Measurements from ENCODE around the gene RPA1. TPM values are rescaled to one million over a fixed set of nuclear protein-coding genes. Genes with fewer than 3 reads are reported as not detected.

Gene RPA1
- total and polyA plus RNA-seq, 4 donors: 10.7 to 82.6 (median 33.6) TPM

DNA sequence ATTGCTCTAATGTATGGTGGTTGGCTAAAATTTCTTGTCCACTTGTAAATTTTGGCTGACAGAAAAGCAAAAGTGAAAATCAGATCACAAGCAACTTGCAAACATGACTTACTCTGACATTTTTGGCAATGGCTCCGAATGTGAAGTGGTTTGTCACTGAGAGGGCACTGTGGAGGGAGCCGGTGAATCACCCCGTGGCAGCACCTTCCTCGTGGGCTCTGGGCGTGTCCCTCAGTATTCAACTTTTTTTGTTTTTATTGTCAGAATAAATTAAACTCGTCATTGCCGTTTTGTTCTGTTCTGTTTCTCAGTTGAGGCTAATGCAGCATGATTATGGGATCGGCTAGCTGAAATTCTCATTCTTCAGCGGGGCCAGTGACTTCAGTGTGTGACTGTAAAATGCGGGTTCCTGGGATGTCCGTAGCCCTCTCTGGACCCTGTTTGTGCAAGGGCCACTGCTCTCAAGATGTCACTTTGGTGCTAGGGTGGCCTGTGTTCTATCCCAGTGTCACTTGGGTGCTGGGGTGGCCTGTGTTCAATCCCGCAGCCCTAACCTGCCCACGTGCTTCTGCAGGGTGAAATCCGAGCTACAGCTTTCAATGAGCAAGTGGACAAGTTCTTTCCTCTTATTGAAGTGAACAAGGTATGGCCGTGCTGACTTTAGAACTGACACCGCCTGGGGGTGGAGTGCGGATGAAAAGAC is 48.8 kb downstream of the RPA1 start:
- ATAC-seq (ENCODE audit: insufficient read depth, low FRiP score) (no peak), DNase-seq (no peak)
- Histone ChIP-seq H3K36me3 (ENCODE audit: control insufficient read depth in 4 of 4, insufficient read depth in 4 of 4, low read length in 4 of 4) (peaks cover 20 to 51% (median 42%) of the 10 kb centered on the region in 4 donors), H3K27me3 (ENCODE audit: control insufficient read depth in 3 of 3, insufficient read depth in 3 of 3, low read length in 2 of 3) (no peaks in the 10 kb centered on the region), H3K9me3 (ENCODE audit: control insufficient read depth in 4 of 4, insufficient read depth in 3 of 4, low read length in 3 of 4) (no peaks in the 10 kb centered on the region), H3K4me3 (no peak overlapping the region), H3K27ac (ENCODE audit: low read depth in 1 of 2, low read length in 1 of 2) (no peak overlapping the region), H3K4me1 (ENCODE audit: control insufficient read depth in 5 of 5, insufficient read depth in 5 of 5, low read length in 5 of 5) (no peaks in the 10 kb centered on the region), H3K9ac (ENCODE audit: insufficient read depth in 1 of 2, low read length in 2 of 2) (no peak overlapping the region)
- TF ChIP-seq CTCF (IDR thresholded peaks at IDR 0.05; ENCODE audit: control extremely low read depth, extremely low read depth): no peak
- 77 to 88% methylated on average over 17 of the region's 17 CpGs for WGBS, 2 donors

DNA sequence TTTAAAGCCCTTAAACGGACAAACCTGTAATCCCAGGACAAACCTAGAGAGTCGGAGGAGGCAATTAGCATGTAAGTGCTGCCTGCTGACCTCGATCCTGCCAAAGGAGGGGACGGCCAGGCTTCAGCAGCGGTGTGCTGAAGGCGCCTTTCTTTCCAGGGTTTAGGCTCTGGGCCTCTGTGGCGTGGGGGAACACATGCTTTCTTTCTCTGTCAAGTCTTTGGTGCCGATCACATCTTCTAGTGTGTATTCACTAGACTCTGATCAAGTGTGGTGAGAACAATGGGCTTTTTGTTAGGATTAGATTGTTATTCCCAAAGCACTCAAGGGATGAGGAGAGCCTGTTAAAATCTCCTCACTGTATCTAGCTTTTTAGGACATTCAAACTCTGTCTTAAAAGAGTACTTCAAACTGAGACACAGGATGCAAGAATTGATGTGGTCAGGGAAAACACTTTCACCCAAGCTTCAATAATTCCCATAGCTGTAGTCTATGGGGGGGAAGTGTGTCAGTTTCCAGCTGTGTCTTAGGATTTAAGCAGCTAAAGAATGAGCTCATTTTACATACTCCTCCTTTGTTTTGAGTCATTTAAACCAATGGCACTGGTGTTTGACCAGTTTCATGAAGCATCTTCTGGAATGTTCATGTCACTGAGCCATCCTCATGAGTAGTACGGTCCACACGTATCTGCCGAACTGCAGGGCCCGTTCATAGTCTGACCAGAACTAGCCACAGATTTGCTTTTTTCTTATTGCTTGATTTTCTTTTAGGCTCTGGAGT is 51.2 kb downstream of the RPA1 start:
- H3K36me3 ChIP-seq (ENCODE audit: control insufficient read depth in 4 of 4, insufficient read depth in 4 of 4, low read length in 4 of 4): peaks cover 31 to 63% (median 58%) of the 10 kb centered on the region in 4 donors
- no peak overlapping the region for H3K9ac ChIP-seq (ENCODE audit: insufficient read depth in 1 of 2, low read length in 2 of 2)
- peaks cover 0 to 3% (median 0%) of the 10 kb centered on the region in 4 donors for H3K9me3 ChIP-seq (ENCODE audit: control insufficient read depth in 4 of 4, insufficient read depth in 3 of 4, low read length in 3 of 4)
- DNase-seq (no peak), ATAC-seq (ENCODE audit: insufficient read depth, low FRiP score) (no peak)
- no peak overlapping the region for H3K27ac ChIP-seq (ENCODE audit: low read depth in 1 of 2, low read length in 1 of 2)
- WGBS, 2 donors: 86 to 88% methylated on average over 12 of the region's 12 CpGs
- no peak overlapping the region for H3K4me3 ChIP-seq
- H3K27me3 ChIP-seq (ENCODE audit: control insufficient read depth in 3 of 3, insufficient read depth in 3 of 3, low read length in 2 of 3): no peaks in the 10 kb centered on the region
- no peaks in the 10 kb centered on the region for H3K4me1 ChIP-seq (ENCODE audit: control insufficient read depth in 5 of 5, insufficient read depth in 5 of 5, low read length in 5 of 5)
- no peak for TF ChIP-seq CTCF (IDR thresholded peaks at IDR 0.05; ENCODE audit: control extremely low read depth, extremely low read depth)

GRCh38 chr17:1882836-1883235 is 53.0 kb downstream of the RPA1 start:
- 85 to 90% methylated on average over 10 of the region's 10 CpGs for WGBS, 2 donors
- H3K9me3 ChIP-seq (ENCODE audit: control insufficient read depth in 4 of 4, insufficient read depth in 3 of 4, low read length in 3 of 4): peaks cover 0 to 5% (median 0%) of the 10 kb centered on the region in 4 donors
- H3K27me3 ChIP-seq (ENCODE audit: control insufficient read depth in 3 of 3, insufficient read depth in 3 of 3, low read length in 2 of 3): no peaks in the 10 kb centered on the region
- H3K9ac ChIP-seq (ENCODE audit: insufficient read depth in 1 of 2, low read length in 2 of 2): no peak overlapping the region
- H3K36me3 ChIP-seq (ENCODE audit: control insufficient read depth in 4 of 4, insufficient read depth in 4 of 4, low read length in 4 of 4): peaks cover 31 to 66% (median 58%) of the 10 kb centered on the region in 4 donors
- no peak overlapping the region for H3K27ac ChIP-seq (ENCODE audit: low read depth in 1 of 2, low read length in 1 of 2)
- peak; percentile 25 for TF ChIP-seq CTCF (IDR thresholded peaks at IDR 0.05; ENCODE audit: control extremely low read depth, extremely low read depth)
- H3K4me3 ChIP-seq: no peak overlapping the region
- ATAC-seq (ENCODE audit: insufficient read depth, low FRiP score): no peak
- peak in 2 of 3 donors; percentile 26 to 33 for DNase-seq
- no peaks in the 10 kb centered on the region for H3K4me1 ChIP-seq (ENCODE audit: control insufficient read depth in 5 of 5, insufficient read depth in 5 of 5, low read length in 5 of 5)

All from lung (tissue), 12 donors.